Testis (tissue), 3 donors: ENCODE measurements around the gene AGBL4. TPM values are rescaled to one million over a fixed set of nuclear protein-coding genes. Genes with fewer than 3 reads are reported as not detected.

Experiments
- DNase-seq: peaks from one replicate; pipeline ENCODE4 v3.0.0-alpha.2; 2019
- H3K27ac ChIP-seq, 2 donors: fragments of 200-600 bp; sonication (generic); one replicate each; pipeline ENCODE4 v1.5.1; 2019
- H3K27me3 ChIP-seq: fragments of 200-600 bp; sonication (generic); one replicate; pipeline ENCODE4 v1.5.1; 2019
- H3K36me3 ChIP-seq: fragments of 200-600 bp; sonication (generic); one replicate; pipeline ENCODE4 v1.5.1; 2017; ENCODE audit warnings: low read depth; ENCODE audit errors: missing control alignments
- H3K4me1 ChIP-seq: fragments of 200-600 bp; sonication (generic); one replicate; pipeline ENCODE4 v1.5.1; 2019
- H3K4me3 ChIP-seq, 2 donors: fragments of 200-600 bp; sonication (generic); one replicate each; pipeline ENCODE4 v1.5.1; 2017 to 2019
- H3K9me3 ChIP-seq: fragments of 200-600 bp; sonication (generic); one replicate; pipeline ENCODE4 v1.5.1; 2017
- POLR2A ChIP-seq: fragments of 450-650 bp; IDR thresholded peaks from one replicate; pipeline ENCODE4 v1.6.1; 2017; ENCODE audit warnings: antibody characterized with exemption, mild to moderate bottlenecking, moderate library complexity
- WGBS, 2 donors: methylation state at CpG; one replicate each; pipeline ENCODE4 v1.1.5; 2018; 5-methylcytosine and 5-hydroxymethylcytosine counted together
- intact Hi-C: fragments of 100-400 bp; cut with DNase I; formaldehyde crosslinking; loops from one replicate; pipeline ENCODE4 v1.15.1; 2023; ENCODE audit warnings: low total_unique reads
- polyA plus RNA-seq: library from polyadenylated mRNA; stranded (reverse); fragments of 350-450 nt; fragmentation: Illumina TruSeq; extraction: RNeasy Lipid Tissue Mini Kit (QIAGEN cat#74804); gene quantifications from one replicate; pipeline ENCODE4 v1.2.3, GENCODE V29; 2014; ENCODE audit warnings: low read depth, low replicate concordance; ENCODE audit not compliant: insufficient read depth
- total RNA-seq, 2 donors: library from RNA; depleted of rRNA; stranded (reverse); fragments of >200 nt; gene quantifications; one replicate each; pipeline ENCODE4 v1.2.3, GENCODE V29; 2016
- TF ChIP-seq, protein P1 (sequence below), 3 experiments: fragments of 450-650 bp in 2 of 3; fragments of 200-600 bp in 1 of 3; sonication (generic) in 1 of 3; IDR thresholded peaks; one replicate each; pipeline ENCODE4 v1.5.1; 2016 to 2019; ENCODE audit warnings: antibody characterized with exemption in 3 of 3, mild to moderate bottlenecking in 2 of 3, moderate library complexity in 1 of 3

Gene AGBL4
- total and polyA plus RNA-seq, 3 donors from 2014 or later, result 3.3 to 6.9 (median 5.8) TPM

DNA sequence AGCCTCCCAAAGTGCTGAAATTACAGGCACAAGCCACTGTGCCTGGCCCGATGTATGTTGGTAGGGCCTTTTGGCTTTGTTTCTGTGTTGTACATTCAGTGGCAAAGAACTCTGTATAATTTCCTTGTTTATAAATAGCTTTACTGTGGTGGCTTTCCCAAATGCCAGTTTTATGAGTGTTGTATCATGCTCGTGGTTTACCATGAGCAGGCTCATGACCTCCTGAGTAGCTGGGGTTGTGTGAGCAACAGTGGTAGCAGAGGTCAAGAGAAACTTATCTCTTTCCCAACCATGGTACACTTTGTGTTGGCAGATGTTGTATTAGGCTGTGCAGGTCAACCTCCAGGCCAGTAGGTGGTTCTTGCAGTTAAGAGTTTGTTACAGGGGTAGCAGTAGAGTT lies 826.7 kb downstream of the AGBL4 start:
- H3K27me3 ChIP-seq, result no peaks in the 10 kb centered on the region
- H3K36me3 ChIP-seq, result no peaks in the 10 kb centered on the region
- 88 to 91% methylated on average over 2 of the region's 2 CpGs for WGBS, 2 donors
- no peak for TF ChIP-seq POLR2A
- TF ChIP-seq, protein P1, sequence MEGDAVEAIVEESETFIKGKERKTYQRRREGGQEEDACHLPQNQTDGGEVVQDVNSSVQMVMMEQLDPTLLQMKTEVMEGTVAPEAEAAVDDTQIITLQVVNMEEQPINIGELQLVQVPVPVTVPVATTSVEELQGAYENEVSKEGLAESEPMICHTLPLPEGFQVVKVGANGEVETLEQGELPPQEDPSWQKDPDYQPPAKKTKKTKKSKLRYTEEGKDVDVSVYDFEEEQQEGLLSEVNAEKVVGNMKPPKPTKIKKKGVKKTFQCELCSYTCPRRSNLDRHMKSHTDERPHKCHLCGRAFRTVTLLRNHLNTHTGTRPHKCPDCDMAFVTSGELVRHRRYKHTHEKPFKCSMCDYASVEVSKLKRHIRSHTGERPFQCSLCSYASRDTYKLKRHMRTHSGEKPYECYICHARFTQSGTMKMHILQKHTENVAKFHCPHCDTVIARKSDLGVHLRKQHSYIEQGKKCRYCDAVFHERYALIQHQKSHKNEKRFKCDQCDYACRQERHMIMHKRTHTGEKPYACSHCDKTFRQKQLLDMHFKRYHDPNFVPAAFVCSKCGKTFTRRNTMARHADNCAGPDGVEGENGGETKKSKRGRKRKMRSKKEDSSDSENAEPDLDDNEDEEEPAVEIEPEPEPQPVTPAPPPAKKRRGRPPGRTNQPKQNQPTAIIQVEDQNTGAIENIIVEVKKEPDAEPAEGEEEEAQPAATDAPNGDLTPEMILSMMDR (IDR thresholded peaks at IDR 0.05), result no peak
- no peak for DNase-seq
- H3K9me3 ChIP-seq, result no peaks in the 10 kb centered on the region
- no peak overlapping the region for H3K4me3 ChIP-seq
- H3K27ac ChIP-seq, result no peak overlapping the region
- no peaks in the 10 kb centered on the region for H3K4me1 ChIP-seq
- intact Hi-C loops, result no loop called here

DNA sequence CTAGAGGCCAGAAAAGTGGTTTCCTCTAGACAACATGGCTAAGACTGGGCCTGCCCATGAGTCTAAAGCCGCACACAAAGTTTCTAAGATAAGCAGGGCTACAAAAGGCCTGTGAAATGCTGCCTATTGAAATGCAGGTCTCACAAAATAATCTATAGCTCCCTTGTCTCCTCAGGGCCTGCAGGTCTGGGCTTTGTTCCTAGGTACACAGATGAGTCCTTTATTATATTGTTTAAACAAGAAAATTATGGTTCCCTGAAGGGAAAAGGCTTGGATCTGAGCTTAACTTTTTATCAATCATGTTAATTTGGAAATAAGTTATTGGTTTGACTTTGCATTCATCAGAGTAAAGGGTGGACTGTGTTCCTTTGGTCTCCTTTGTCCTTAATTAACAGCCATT lies 833.6 kb downstream of the AGBL4 start:
- Histone ChIP-seq H3K4me1 (no peaks in the 10 kb centered on the region), H3K36me3 (no peaks in the 10 kb centered on the region), H3K9me3 (no peaks in the 10 kb centered on the region), H3K4me3 (no peak overlapping the region), H3K27me3 (no peaks in the 10 kb centered on the region), H3K27ac (no peak overlapping the region)
- TF ChIP-seq POLR2A, result no peak
- TF ChIP-seq, protein P1 (IDR thresholded peaks at IDR 0.05), result no peak
- intact Hi-C loops, result no loop called here
- 75 to 84% methylated on average over 1 of the region's 1 CpG for WGBS, 2 donors
- DNase-seq, result no peak

DNA sequence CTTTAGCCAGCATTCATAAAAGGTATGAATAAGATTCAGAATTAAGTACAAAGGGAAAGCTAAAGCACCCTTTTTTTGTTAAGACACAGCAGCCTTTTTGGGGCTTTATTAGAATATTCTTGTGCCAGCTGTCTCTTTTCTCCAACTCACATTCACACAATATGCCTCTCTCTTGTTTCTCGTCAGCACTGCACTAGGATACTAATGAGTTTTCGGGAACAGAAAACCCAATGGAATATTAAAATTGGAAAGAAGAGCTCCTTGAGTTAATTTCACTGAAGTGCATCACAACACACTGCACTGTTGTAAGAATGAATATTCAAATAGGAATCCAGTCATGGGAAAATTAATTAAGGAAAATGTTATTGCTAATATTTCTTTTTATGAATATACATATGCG lies 836.7 kb downstream of the AGBL4 start:
- H3K9me3 ChIP-seq, result no peaks in the 10 kb centered on the region
- no peak for TF ChIP-seq POLR2A
- TF ChIP-seq, protein P1 (IDR thresholded peaks at IDR 0.05), result no peak
- H3K36me3 ChIP-seq, result no peaks in the 10 kb centered on the region
- H3K27ac ChIP-seq, result no peak overlapping the region
- intact Hi-C loops, result no loop called here
- no peaks in the 10 kb centered on the region for H3K27me3 ChIP-seq
- DNase-seq, result no peak
- H3K4me1 ChIP-seq, result no peaks in the 10 kb centered on the region
- no peak overlapping the region for H3K4me3 ChIP-seq
- WGBS, 2 donors, result 89 to 92% methylated on average over 3 of the region's 3 CpGs

DNA sequence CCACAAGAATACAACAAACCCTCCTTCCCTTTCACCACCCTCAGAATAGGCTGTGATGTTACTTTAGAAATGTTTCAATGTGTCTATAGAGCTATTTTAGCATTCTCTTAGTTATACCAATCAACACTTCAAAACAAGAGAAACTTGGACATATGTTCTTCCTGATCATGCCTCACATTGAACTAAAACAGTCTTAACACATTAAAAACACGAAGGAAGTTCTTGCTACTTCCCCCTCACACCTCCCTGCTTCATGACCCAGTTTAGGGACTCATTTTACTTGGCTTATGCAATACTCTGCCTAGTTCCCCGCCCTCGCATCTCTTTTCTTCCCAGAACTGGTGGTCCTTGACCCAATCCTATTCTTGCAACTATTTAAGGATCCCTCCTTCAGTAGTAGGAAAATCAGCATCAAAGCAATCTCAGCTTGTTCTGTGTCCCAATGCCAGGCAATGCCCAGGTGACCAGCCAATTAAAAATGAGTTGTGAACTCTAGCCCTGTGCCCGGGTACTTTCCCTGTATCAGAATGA lies 838.2 kb downstream of the AGBL4 start:
- Histone ChIP-seq H3K36me3 (no peaks in the 10 kb centered on the region), H3K4me1 (no peaks in the 10 kb centered on the region), H3K4me3 (no peak overlapping the region), H3K27ac (no peak overlapping the region), H3K27me3 (no peaks in the 10 kb centered on the region), H3K9me3 (no peaks in the 10 kb centered on the region)
- 73 to 84% methylated on average over 4 of the region's 4 CpGs for WGBS, 2 donors
- DNase-seq, result no peak
- no peak for TF ChIP-seq POLR2A
- TF ChIP-seq, protein P1 (IDR thresholded peaks at IDR 0.05), result no peak
- intact Hi-C loops, result no loop called here

DNA sequence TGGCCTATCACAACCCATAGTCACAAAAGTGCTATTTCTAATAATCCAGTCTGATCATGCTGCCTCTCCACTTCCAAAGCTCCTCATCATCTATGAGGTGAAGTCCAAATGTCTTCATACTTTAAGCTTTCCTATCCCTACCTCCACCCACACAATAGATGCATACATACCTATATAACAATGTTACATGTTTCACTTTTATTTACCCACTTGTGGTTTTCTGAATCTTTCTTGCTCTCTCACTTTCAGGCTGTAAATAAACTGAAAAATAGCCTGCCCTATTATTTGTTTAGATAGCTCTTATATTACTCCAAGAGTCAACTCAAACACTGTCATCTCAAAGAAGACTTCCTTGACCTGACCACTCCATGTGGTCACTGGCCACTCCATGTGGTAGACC lies 840.3 kb downstream of the AGBL4 start:
- no peaks in the 10 kb centered on the region for H3K36me3 ChIP-seq
- H3K27ac ChIP-seq, result no peak overlapping the region
- no peak overlapping the region for H3K4me3 ChIP-seq
- no peaks in the 10 kb centered on the region for H3K9me3 ChIP-seq
- intact Hi-C loops, result no loop called here
- no peaks in the 10 kb centered on the region for H3K27me3 ChIP-seq
- DNase-seq, result no peak
- H3K4me1 ChIP-seq, result no peaks in the 10 kb centered on the region
- TF ChIP-seq, protein P1 (IDR thresholded peaks at IDR 0.05), result no peak
- no peak for TF ChIP-seq POLR2A
